NOMO-1 (cell line): ENCODE measurements around the gene CDK5RAP3.
"Not testable (repeated sequence)": the region's sequence is repeated elsewhere in the genome, so short reads cannot be mapped to it uniquely, and the experiment has no call there.

Experiments used
- DNase-seq, 2 experiments: peaks; one replicate each; lab custom pipeline; 2025; ENCODE audit not compliant: unreplicated experiment in 2 of 2; lab: John Stamatoyannopoulos, UW

CDK5RAP3 gene, protein sequence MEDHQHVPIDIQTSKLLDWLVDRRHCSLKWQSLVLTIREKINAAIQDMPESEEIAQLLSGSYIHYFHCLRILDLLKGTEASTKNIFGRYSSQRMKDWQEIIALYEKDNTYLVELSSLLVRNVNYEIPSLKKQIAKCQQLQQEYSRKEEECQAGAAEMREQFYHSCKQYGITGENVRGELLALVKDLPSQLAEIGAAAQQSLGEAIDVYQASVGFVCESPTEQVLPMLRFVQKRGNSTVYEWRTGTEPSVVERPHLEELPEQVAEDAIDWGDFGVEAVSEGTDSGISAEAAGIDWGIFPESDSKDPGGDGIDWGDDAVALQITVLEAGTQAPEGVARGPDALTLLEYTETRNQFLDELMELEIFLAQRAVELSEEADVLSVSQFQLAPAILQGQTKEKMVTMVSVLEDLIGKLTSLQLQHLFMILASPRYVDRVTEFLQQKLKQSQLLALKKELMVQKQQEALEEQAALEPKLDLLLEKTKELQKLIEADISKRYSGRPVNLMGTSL

DNA sequence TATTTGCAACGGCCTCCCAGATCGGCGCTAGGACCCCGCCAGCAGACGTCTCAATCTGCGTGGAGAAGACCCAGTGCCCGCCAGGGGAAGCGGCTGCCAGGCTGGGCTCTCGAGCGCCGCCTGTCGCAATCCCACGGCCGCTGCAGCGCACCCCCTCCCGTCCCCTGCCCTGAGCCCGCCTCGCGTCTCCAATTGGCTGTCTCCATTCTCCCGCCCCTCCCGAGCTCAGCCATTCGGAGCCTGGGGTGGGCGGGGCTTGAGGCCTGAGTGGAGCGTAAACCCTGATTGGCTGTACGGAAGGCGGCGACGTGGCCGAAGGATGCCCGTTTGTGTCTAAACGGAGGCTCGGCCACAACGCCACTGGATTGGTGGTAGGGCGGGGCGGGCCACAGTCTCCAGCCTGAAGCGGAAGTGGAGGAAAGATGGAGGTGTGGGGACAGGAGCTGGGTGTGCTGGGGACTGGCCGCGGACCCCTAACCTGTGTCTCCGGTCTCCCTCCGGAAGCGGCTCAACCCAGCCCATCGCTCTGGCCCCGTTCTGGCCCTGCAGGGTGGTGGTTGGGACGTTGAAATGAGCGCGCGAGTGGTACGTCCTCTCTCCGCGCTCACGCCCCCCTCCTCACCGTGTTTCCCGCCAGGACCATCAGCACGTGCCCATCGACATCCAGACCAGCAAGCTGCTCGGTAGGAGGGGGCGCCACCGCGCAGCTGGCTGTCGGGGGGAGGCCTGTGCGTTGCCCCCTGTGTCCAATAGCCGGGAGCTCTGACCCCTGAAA is at the start of gene CDK5RAP3:
TSS of gene CDK5RAP3 (plus strand) at position 389 of the 775 bp plus-strand sequence. CDS start at position 423, 34 bp downstream.
- DNase-seq = peak; percentile 100

- DNase-seq = no peak
Observed at GRCh38 chr17:47924785-47925677, 45.9 kb upstream of the CDK5RAP3 start.

GRCh38 chr17:47925678-47925988 is 45.3 kb upstream of the CDK5RAP3 start:
- no peak for DNase-seq

GRCh38 chr17:47927821-47928400 is 43.0 kb upstream of the CDK5RAP3 start:
- no peak for DNase-seq

GRCh38 chr17:47928415-47928814 is 42.5 kb upstream of the CDK5RAP3 start:
- no peak for DNase-seq

DNA sequence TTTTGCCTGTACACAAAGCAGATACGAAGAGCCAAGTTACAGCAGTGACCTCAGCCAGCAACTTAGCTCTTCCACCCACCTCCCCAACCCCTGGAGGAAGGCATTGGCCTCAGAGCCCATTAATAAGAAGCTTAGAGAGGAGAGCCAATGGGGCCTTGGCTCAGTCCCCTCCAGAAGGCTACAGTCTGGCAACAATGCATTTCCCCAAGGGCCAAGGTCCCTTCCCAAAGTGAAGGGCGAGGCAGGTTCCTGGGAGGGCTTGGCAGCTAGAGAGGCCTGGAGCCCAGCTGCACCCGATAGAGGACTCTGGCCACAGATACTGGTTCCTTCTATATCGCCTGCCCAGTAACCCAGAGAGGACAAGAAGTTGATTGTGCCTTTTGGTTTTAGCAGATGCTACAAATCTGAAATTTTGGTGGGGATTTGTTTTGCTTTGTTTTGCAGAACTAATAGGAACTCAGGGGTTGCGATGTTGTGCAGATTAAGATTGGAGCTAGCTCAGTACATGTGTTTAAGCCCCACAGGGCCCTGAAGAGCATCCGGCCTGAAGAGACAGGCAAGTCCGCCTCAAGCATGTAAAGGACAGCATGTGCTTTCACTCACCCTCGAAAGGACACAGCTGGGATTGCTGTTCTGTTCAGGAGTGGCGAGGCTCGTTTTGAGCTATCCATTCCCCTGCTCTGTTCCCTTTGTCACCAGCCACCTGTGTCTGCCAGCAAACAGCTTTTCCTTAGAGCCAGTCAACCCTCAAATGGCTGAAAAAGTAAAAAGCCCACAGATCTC is 41.5 kb upstream of the CDK5RAP3 start:
- no peak for DNase-seq

DNA sequence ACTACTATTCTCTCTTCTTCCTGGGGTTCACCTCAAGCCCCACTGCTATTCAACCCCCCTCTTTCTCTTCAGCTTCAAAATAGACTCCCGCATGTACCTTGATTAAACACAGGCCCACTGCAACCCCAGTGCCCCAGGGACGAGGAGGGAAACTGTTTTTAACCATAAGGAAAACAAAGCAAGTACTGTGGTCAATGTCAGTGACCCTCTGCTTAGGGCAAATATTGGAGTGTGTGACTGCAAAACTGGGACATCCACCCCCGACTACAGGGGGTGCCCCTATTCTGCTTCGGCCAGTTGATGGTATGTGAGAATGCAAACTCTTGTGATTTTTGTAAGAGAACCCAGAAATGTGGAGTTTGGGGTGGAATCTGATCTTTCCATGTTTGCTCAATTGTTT is 39.1 kb upstream of the CDK5RAP3 start:
- DNase-seq = no peak

DNA sequence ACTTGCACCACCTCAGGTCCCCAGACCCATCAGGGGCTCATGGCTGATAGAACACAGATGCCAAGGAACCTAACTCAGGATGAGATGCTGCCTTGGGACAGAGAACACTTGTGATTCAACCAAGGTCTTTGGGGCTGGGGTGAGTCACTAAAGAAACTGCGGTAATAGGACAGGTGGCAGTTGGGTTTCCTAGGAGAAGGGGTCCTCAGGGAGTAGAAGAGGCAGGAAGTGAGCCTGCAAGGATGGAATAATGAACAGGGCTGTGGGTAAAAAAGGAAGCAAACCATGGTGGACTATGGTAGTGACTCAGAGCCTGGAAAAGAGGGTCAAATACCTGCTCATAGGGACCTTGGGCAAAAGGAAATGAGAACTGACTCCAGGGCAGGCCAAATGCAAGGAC is 36.1 kb upstream of the CDK5RAP3 start:
- DNase-seq = no peak

DNA sequence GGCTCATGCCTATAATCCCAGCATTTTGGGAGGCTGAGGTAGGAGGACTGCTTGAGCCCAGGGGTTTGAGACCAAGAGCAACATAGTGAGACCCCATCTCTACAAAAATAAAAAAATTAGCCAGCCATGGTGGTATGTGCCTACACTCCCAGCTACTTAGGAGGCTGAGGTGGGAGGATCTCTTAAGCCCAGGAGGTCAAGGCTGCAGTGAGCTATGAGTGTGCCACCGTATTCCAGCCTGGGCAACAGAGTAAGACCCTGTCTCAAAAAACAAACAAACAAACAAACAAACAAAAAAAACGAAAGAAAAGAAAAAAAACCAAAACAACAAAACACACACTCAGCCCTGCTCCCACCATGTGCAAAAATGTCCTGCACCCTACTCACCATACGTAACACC is 35.4 kb upstream of the CDK5RAP3 start:
- DNase-seq = not testable (repeated sequence)

DNA sequence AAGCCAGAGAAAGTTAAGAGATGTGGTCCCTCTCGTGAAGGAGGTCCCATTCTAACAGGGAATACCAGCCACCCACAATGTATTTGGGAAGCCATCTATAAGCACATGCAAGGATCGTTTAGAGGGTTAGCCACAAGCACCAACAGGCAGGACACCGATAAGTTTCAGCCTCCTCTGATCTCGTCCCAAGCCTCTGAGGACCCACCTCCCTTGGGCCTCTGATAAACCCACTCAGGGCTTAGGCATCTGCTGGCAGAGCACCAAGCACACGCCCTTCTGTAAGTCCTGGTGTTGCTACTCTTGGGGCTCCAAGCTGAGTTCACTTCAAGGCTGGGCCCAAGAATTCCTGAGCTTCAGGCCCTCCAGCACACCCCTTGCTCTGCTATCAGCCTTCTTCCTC is 35.0 kb upstream of the CDK5RAP3 start:
- no peak for DNase-seq

GRCh38 chr17:47937941-47938340 is 33.0 kb upstream of the CDK5RAP3 start:
- DNase-seq = no peak

- DNase-seq = peak; percentile 95 to 99
Observed at GRCh38 chr17:47941246-47942095, 29.4 kb upstream of the CDK5RAP3 start, which contains the start of gene PNPO. Gene PNPO (plus strand): TSS chr17:47941571. CDS start chr17:47941676, 105 bp downstream.

DNA sequence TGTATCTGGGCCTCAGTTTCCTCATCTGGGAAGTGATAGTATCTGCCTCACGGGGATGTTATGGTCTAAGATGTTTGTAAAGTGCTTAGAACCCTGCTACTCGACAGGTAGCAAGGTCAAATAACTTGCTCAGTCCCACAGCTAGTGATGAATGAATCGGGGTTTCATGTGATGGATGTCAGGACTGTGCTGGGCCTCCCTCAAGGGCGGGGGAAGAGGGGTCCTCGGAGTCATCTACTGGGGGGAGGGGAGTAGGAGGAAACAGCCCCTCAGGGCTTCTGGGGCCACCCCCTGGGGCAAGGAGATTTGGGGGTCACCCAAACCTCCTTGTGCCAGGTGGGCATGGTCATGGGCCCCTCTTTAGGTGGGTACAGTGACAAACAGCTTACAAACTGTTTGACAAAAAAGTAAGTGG is 28.8 kb upstream of the CDK5RAP3 start:
- DNase-seq = no peak

DNA sequence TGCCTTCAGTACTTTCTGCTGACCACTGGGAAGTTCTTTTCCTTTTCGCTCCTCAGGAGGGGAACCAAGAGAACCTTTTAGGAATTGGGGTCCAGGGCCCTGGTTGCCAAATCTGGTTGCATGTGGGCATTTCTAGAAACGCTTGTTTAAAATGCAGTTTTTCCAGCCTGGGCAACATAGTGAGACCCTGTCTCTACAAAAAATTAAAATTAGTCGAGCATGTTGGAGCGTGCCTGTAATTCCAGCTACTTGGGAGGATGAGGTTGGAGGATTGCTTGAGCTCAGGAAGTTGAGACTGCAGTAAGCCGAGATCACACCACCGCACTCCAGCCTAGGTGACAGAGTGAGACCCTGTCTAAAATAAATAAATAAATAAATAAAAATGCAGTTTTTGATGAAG is 28.3 kb upstream of the CDK5RAP3 start:
- no peak for DNase-seq

- DNase-seq = no peak
Observed at GRCh38 chr17:47945080-47945479, 25.8 kb upstream of the CDK5RAP3 start.

- DNase-seq = no peak
Observed at GRCh38 chr17:47945529-47946508, 25.1 kb upstream of the CDK5RAP3 start.

GRCh38 chr17:47946516-47946915 is 24.4 kb upstream of the CDK5RAP3 start:
- DNase-seq = no peak
